A549 (cell line): ENCODE results near the gene PDK4. TPM values are rescaled to one million over a fixed set of nuclear protein-coding genes. Genes with fewer than 3 reads are reported as not detected.

Source experiments
- ATAC-seq, 2 experiments: fragments of 200-7000 bp in 1 of 2; fragments of >200 bp in 1 of 2; cut with Nextera tagmentation in 1 of 2; cut with Tn5 transposase in 1 of 2; 3 replicates each; pipeline versions ENCODE4 v1.8.0 to v1.9.1; 2018 to 2020; ENCODE audit warnings: mild to moderate bottlenecking in 1 of 2, moderate library complexity in 1 of 2
- CTCF ChIA-PET: fragments of 300-600 bp; sonication (Branson Sonifier 250); formaldehyde crosslinking; extraction: SDS; loops from one replicate; lab custom pipeline; 2021; ENCODE audit warnings: antibody characterized with exemption, inconsistent platforms; lab: Yijun Ruan, JAX
- POLR2A ChIA-PET: fragments of 350-600 bp; formaldehyde crosslinking; extraction: SDS; loops from one replicate; lab custom pipeline; 2021; ENCODE audit warnings: antibody characterized with exemption, inconsistent platforms; lab: Yijun Ruan, JAX
- DNase-seq, 2 experiments: peaks; one replicate each; pipeline versions ENCODE4 v3.0.0 to v3.0.0-alpha.2; 2011 to 2016; ENCODE audit warnings: low read depth in 1 of 2, low spot score in 1 of 2
- FAIRE-seq: peaks from 2 replicates; lab custom pipeline; 2011; peaks lifted over from hg19 to GRCh38; lab: Jason Lieb, UNC
- H3K27ac ChIP-seq, 2 experiments: fragments of >200 bp; sonication (Bioruptor Twin); formaldehyde crosslinking; 3 replicates each; pipeline ENCODE4 v1.5.1; 2016 to 2017
- H3K4me1 ChIP-seq: fragments of >200 bp; sonication (Bioruptor Twin); formaldehyde crosslinking; 3 replicates; pipeline ENCODE4 v1.6.1; 2016
- H3K4me2 ChIP-seq: fragments of >200 bp; sonication (Bioruptor Twin); formaldehyde crosslinking; 3 replicates; pipeline ENCODE4 v1.6.1; 2016
- H3K4me3 ChIP-seq: fragments of >200 bp; sonication (Bioruptor Twin); formaldehyde crosslinking; 3 replicates; pipeline ENCODE4 v1.5.1; 2016
- H3K9me3 ChIP-seq: fragments of >200 bp; sonication (Bioruptor Twin); formaldehyde crosslinking; 3 replicates; pipeline ENCODE4 v1.6.1; 2016
- ATOH8 ChIP-seq: fragments of 250-450 bp; sonication (Bioruptor Pico); IDR thresholded peaks from 2 replicates; pipeline ENCODE4 v1.5.0; 2020; ENCODE audit warnings: low read depth, mild to moderate bottlenecking, moderate library complexity
- CBX2 ChIP-seq: fragments of 200-600 bp; sonication (generic); IDR thresholded peaks from 2 replicates; pipeline ENCODE4 v1.6.1; 2016; ENCODE audit warnings: low read depth, mild to moderate bottlenecking, borderline replicate concordance
- CHD2 ChIP-seq: fragments of 150-350 bp; IDR thresholded peaks from 2 replicates; pipeline ENCODE4 v1.6.1; 2014; ENCODE audit warnings: low read length; ENCODE audit not compliant: partially characterized antibody
- CHD4 ChIP-seq: fragments of 200-600 bp; sonication (generic); IDR thresholded peaks from 2 replicates; pipeline ENCODE4 v1.6.1; 2016; ENCODE audit warnings: antibody characterized with exemption, mild to moderate bottlenecking, borderline replicate concordance
- CTCF ChIP-seq: fragments of >200 bp; sonication (Bioruptor Twin); formaldehyde crosslinking; IDR thresholded peaks from 3 replicates; pipeline ENCODE4 v1.5.1; 2016
- EP300 ChIP-seq, 2 experiments: fragments of >200 bp; sonication (Bioruptor Twin); formaldehyde crosslinking; IDR thresholded peaks; 2 replicates in 1 of 2; 3 replicates in 1 of 2; pipeline ENCODE4 v1.6.1; 2016 to 2017
- FOSB ChIP-seq: fragments of 250-450 bp; sonication (Bioruptor Pico); IDR thresholded peaks from 2 replicates; pipeline ENCODE4 v1.5.0; 2020; ENCODE audit warnings: mild to moderate bottlenecking, moderate library complexity
- GATA3 ChIP-seq: IDR thresholded peaks from 2 replicates; pipeline ENCODE4 v1.6.1; 2012; ENCODE audit warnings: borderline replicate concordance
- HES2 ChIP-seq: fragments of >200 bp; sonication (Bioruptor Twin); formaldehyde crosslinking; IDR thresholded peaks from 2 replicates; pipeline ENCODE4 v1.6.1; 2016
- HMGXB4 ChIP-seq: fragments of 250-450 bp; sonication (Bioruptor Pico); IDR thresholded peaks from 2 replicates; pipeline ENCODE4 v1.5.0; 2021; ENCODE audit warnings: mild to moderate bottlenecking, moderate library complexity, borderline replicate concordance
- KDM1A ChIP-seq: fragments of 200-600 bp; sonication (generic); IDR thresholded peaks from 2 replicates; pipeline ENCODE4 v1.6.1; 2016; ENCODE audit warnings: low read depth, mild to moderate bottlenecking
- MAX ChIP-seq: IDR thresholded peaks from 2 replicates; pipeline ENCODE4 v1.6.1; 2012
- PHF8 ChIP-seq: fragments of 200-600 bp; sonication (generic); IDR thresholded peaks from 2 replicates; pipeline ENCODE4 v1.6.1; 2016; ENCODE audit warnings: low read depth, mild to moderate bottlenecking, antibody characterized with exemption, moderate library complexity, borderline replicate concordance
- POLR2AphosphoS2 ChIP-seq: conservative IDR thresholded peaks from 2 replicates; pipeline ENCODE4 v1.6.1; 2012; ENCODE audit warnings: low read length, improper control_type of control experiment, inconsistent platforms
- RARB ChIP-seq: fragments of 250-450 bp; sonication (Bioruptor Pico); IDR thresholded peaks from 2 replicates; pipeline ENCODE4 v1.8.0; 2021; ENCODE audit warnings: mild to moderate bottlenecking, moderate library complexity
- RCOR1 ChIP-seq: fragments of 150-350 bp; IDR thresholded peaks from 2 replicates; pipeline ENCODE4 v1.6.1; 2014; ENCODE audit warnings: antibody characterized with exemption, low read length, low read depth
- RFX5 ChIP-seq: fragments of 450-650 bp; IDR thresholded peaks from 2 replicates; pipeline ENCODE4 v1.7.1; 2014; ENCODE audit warnings: antibody characterized with exemption, mild to moderate bottlenecking, moderate library complexity
- RNF2 ChIP-seq: fragments of 200-600 bp; sonication (generic); IDR thresholded peaks from 2 replicates; pipeline ENCODE4 v1.6.1; 2016; ENCODE audit warnings: low read depth, mild to moderate bottlenecking, antibody characterized with exemption, moderate library complexity, borderline replicate concordance
- SMC3 ChIP-seq: fragments of >200 bp; sonication (Bioruptor Twin); formaldehyde crosslinking; IDR thresholded peaks from 3 replicates; pipeline ENCODE4 v1.6.1; 2018; ENCODE audit warnings: inconsistent platforms
- USF2 ChIP-seq: fragments of 450-650 bp; IDR thresholded peaks from 2 replicates; pipeline ENCODE4 v1.6.1; 2014; ENCODE audit warnings: antibody characterized with exemption
- ZC3H11A ChIP-seq: fragments of 450-650 bp; IDR thresholded peaks from 2 replicates; pipeline ENCODE4 v1.6.1; 2014; ENCODE audit warnings: antibody characterized with exemption, mild to moderate bottlenecking
- WGBS: methylation state at CpG from one replicate; pipeline ENCODE4 v1.1.6; 2017; ENCODE audit errors: missing lambda C conversion rate; 5-methylcytosine and 5-hydroxymethylcytosine counted together
- polyA plus RNA-seq, 4 experiments: library from polyadenylated mRNA; depleted of rRNA in 3 of 4; stranded (reverse); fragments of >200 nt; fragmentation: RNase III in 1 of 4; extraction: RNeasy Plus Mini Kit Qiagen cat#74134 plus additional on column Dnase treatment in 1 of 4; gene quantifications; 2 replicates in 3 of 4; 3 replicates in 1 of 4; pipeline ENCODE4 v1.2.3, GENCODE V29; 2011 to 2017

Gene PDK4
- polyA plus RNA-seq, 2 of the 4 experiments (the other 2 are of a cell fraction): 8.6 to 21.9 TPM

- H3K4me1 ChIP-seq: peaks cover 8% of the 10 kb centered on the region; the same call in 2 of the 3 replicates
- no peaks in the 10 kb centered on the region for H3K9me3 ChIP-seq
- POLR2A ChIA-PET: no interaction called here
- no peak overlapping the region for H3K27ac ChIP-seq
- FAIRE-seq: no peak
- no peak overlapping the region for H3K4me3 ChIP-seq
- TF ChIP-seq CHD4 (no peak), POLR2AphosphoS2 (no peak), GATA3 (no peak), FOSB (no peak), RFX5 (no peak), USF2 (no peak), RCOR1 (no peak), CBX2 (no peak), RNF2 (no peak), CTCF (no peak), KDM1A (no peak), HES2 (no peak), EP300 (IDR thresholded peaks at IDR 0.05) (no peak), ATOH8 (CRISPR knock-in tag) (no peak), SMC3 (no peak), RARB (CRISPR knock-in tag) (no peak), HMGXB4 (CRISPR knock-in tag) (no peak), ZC3H11A (no peak)
- no peak overlapping the region; the same call in 2 of the 3 replicates for H3K4me2 ChIP-seq
- CTCF ChIA-PET: interaction anchor here (1.3 kb wide), 2 partner anchors 9 to 61 kb away, joined by 3 read pairs; no protein-coding TSS in a partner anchor
- no peak for ATAC-seq
- DNase-seq: no peak
Observed at GRCh38 chr7:95589031-95589430, 7.3 kb downstream of the PDK4 start.

- ChIA-PET POLR2A (no interaction called here), CTCF (interaction anchor here (0.7 to 0.9 kb wide), 2 partner anchors 11 to 42 kb away, joined by 3 read pairs; no protein-coding TSS in a partner anchor)
- no peak overlapping the region for H3K27ac ChIP-seq
- TF ChIP-seq CHD2 (no peak), ZC3H11A (no peak), FOSB (no peak), CTCF (no peak), USF2 (no peak), RFX5 (no peak), EP300 (IDR thresholded peaks at IDR 0.05) (no peak), MAX (no peak), PHF8 (no peak), CBX2 (no peak)
- no peak for ATAC-seq
- DNase-seq: no peak
- peaks cover 8% of the 10 kb centered on the region; the same call in 2 of the 3 replicates for H3K4me1 ChIP-seq
- FAIRE-seq: no peak
- WGBS: 75% methylated on average over 3 of the region's 3 CpGs
- H3K9me3 ChIP-seq: no peaks in the 10 kb centered on the region
- H3K4me3 ChIP-seq: no peak overlapping the region
- no peak overlapping the region for H3K4me2 ChIP-seq
Observed at GRCh38 chr7:95586951-95587301, 9.4 kb downstream of the PDK4 start.
